ENCODE data around the gene DLGAP1.
A peak's percentile ranks its signal among the peaks of the same experiment; 100 is the strongest.

The DLGAP1 gene

DNA sequence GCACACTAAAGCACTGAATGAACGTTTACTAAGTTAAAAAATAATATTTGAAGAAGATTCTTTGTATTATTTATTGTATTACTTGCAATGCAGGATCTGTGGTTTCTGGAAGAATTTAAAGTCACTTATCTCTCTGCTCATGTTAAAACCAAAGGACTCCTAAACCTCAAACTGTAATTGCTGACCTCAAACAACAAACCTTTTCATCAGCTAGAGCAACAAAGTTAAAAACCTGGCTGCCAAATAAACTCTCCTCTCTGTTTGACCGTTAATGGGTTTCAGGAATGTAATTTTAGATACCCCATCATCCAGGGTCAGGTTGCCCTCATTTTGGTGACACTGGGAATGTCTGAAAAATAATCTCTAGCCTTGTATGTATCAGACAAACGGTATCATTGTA, 766.0 kb downstream of the DLGAP1 start:
- DNase-seq (ENCODE audit: low read depth) = no peak

DNA sequence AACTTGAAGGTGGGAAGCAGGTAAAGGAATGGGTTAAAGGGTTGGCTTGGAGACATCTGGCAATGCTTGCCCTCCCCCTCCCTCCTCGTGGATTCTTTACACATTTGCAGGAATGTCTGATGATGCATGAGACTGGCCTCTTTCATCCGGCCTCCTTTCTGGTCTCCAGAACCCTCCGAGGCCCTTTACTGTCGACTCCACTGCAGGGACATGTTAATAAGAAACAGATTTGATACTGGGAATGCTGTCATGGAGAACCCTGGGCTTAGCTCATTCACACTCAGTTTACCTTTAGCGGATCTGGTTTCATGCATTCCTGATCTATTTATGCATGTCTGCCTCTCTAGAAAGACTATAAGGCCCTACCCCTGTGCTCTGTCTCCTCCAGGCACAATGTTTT, 766.4 kb downstream of the DLGAP1 start:
- DNase-seq (ENCODE audit: low read depth) = no peak
- TF ChIP-seq, protein P1, sequence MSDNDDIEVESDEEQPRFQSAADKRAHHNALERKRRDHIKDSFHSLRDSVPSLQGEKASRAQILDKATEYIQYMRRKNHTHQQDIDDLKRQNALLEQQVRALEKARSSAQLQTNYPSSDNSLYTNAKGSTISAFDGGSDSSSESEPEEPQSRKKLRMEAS (IDR thresholded peaks at IDR 0.05; ENCODE audit: low read depth, low read length) = no peak
- TF ChIP-seq POLR2A (IDR thresholded peaks at IDR 0.05; ENCODE audit: extremely low read depth, insufficient read length) = no peak
- TF ChIP-seq, protein P2, sequence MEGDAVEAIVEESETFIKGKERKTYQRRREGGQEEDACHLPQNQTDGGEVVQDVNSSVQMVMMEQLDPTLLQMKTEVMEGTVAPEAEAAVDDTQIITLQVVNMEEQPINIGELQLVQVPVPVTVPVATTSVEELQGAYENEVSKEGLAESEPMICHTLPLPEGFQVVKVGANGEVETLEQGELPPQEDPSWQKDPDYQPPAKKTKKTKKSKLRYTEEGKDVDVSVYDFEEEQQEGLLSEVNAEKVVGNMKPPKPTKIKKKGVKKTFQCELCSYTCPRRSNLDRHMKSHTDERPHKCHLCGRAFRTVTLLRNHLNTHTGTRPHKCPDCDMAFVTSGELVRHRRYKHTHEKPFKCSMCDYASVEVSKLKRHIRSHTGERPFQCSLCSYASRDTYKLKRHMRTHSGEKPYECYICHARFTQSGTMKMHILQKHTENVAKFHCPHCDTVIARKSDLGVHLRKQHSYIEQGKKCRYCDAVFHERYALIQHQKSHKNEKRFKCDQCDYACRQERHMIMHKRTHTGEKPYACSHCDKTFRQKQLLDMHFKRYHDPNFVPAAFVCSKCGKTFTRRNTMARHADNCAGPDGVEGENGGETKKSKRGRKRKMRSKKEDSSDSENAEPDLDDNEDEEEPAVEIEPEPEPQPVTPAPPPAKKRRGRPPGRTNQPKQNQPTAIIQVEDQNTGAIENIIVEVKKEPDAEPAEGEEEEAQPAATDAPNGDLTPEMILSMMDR (IDR thresholded peaks at IDR 0.05; ENCODE audit: low read depth, low read length) = no peak
- TF ChIP-seq MYC (IDR thresholded peaks at IDR 0.05; ENCODE audit: low read depth, low read length) = no peak
- H3K4me3 ChIP-seq (ENCODE audit: low read depth, low read length) = no peak overlapping the region

More for the DNA sequence above, 766.0 kb downstream of the DLGAP1 start:
- H3K4me3 ChIP-seq (ENCODE audit: low read depth, low read length) = no peak overlapping the region
- TF ChIP-seq, protein P1 (IDR thresholded peaks at IDR 0.05; ENCODE audit: low read depth, low read length) = no peak
- TF ChIP-seq POLR2A (IDR thresholded peaks at IDR 0.05; ENCODE audit: extremely low read depth, insufficient read length) (no peak), MYC (IDR thresholded peaks at IDR 0.05; ENCODE audit: low read depth, low read length) (no peak)
- TF ChIP-seq, protein P2 (IDR thresholded peaks at IDR 0.05; ENCODE audit: low read depth, low read length) = no peak

DNA sequence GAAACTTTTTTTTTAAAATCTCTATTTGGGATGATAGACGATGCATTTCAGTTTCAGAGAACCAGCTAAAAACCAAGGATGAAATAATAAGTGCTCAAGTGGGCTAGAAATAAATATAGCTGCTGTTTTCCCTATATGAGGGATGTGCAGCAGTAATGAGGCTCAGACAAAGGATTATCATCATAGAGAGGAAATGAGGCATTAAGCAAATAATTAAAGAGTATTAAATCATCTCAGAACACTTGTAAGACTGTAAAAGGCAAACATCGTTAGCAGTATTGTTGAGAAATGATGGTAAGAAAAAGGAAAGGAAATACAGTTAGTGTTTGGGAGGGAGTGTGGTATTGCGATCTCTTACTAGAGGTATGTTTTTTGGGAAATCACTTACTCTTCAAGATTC, 771.6 kb downstream of the DLGAP1 start:
- TF ChIP-seq, protein P1 (IDR thresholded peaks at IDR 0.05; ENCODE audit: low read depth, low read length) = no peak
- TF ChIP-seq, protein P2 (IDR thresholded peaks at IDR 0.05; ENCODE audit: low read depth, low read length) = no peak
- TF ChIP-seq POLR2A (IDR thresholded peaks at IDR 0.05; ENCODE audit: extremely low read depth, insufficient read length) (no peak), MYC (IDR thresholded peaks at IDR 0.05; ENCODE audit: low read depth, low read length) (no peak)
- no peak for DNase-seq (ENCODE audit: low read depth)
- H3K4me3 ChIP-seq (ENCODE audit: low read depth, low read length) = no peak overlapping the region

DNA sequence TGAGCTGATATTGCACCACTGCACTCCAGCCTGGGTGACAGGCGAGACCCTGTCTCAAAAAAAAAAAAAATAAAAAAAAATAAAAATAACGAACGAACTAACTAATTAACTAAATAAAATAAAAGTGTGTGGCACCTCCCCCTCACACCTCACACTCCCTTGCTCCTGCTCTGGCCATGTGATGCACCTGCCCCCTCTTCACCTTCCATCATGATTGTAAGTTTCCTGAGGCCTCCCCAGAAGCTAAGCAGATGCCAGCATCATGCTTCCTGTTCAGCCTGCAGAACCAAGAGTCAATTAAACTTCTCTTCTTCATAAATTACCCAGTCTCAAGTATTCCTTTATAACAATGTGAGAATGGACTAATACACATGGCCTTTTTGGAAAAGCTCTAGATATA, 773.0 kb downstream of the DLGAP1 start:
- no peak for DNase-seq (ENCODE audit: low read depth)
- no peak overlapping the region for H3K4me3 ChIP-seq (ENCODE audit: low read depth, low read length)
- TF ChIP-seq MYC (IDR thresholded peaks at IDR 0.05; ENCODE audit: low read depth, low read length) (no peak), POLR2A (IDR thresholded peaks at IDR 0.05; ENCODE audit: extremely low read depth, insufficient read length) (no peak)
- TF ChIP-seq, protein P1 (IDR thresholded peaks at IDR 0.05; ENCODE audit: low read depth, low read length) = no peak
- TF ChIP-seq, protein P2 (IDR thresholded peaks at IDR 0.05; ENCODE audit: low read depth, low read length) = no peak

DNA sequence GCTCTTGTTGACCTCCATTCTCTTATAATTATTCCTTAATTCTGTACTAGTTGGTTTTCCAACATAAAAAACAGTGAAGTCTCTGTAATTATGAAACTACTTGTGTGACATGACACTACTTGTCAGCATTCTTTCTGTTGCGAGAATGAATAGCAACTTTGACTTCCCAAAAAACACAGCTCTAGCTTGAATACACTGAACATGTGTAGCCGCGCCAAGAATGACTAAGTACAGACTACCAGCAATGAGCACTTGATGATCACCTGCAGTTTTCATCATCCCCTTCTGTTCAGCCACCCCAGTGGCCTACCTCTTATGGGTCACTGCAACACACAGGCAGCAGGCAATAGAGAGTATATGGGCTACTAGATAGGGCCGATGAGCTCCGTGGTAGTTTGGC, 775.9 kb downstream of the DLGAP1 start:
- no peak for TF ChIP-seq MYC (IDR thresholded peaks at IDR 0.05; ENCODE audit: low read depth, low read length)
- TF ChIP-seq, protein P2 (IDR thresholded peaks at IDR 0.05; ENCODE audit: low read depth, low read length) = no peak
- TF ChIP-seq POLR2A (IDR thresholded peaks at IDR 0.05; ENCODE audit: extremely low read depth, insufficient read length) = no peak
- H3K4me3 ChIP-seq (ENCODE audit: low read depth, low read length) = no peak overlapping the region
- DNase-seq (ENCODE audit: low read depth) = no peak

DNA sequence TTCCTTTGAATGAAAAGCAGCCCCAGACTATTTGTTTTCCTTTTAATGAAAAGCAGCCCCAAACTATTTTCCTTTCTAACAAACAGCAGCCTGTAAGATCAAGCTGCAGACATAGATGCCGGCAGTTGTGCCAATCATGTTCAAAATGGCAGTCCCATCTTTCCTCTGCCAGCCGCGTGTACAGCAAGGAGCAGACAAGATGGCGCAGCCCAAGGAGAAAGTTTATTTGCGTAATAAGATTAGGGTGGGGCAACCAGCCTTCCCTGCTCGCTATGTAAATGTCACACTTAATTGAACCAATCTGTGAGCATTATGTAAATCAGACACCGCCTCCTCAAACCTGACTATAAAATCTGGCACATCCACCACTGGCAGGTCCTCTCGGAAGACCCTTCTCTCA, 779.1 kb downstream of the DLGAP1 start:
- TF ChIP-seq, protein P1 (IDR thresholded peaks at IDR 0.05; ENCODE audit: low read depth, low read length) = no peak
- TF ChIP-seq, protein P2 (IDR thresholded peaks at IDR 0.05; ENCODE audit: low read depth, low read length) = no peak
- TF ChIP-seq POLR2A (IDR thresholded peaks at IDR 0.05; ENCODE audit: extremely low read depth, insufficient read length) (no peak), MYC (IDR thresholded peaks at IDR 0.05; ENCODE audit: low read depth, low read length) (no peak)
- peak; percentile 4 for DNase-seq (ENCODE audit: low read depth)
- no peak overlapping the region for H3K4me3 ChIP-seq (ENCODE audit: low read depth, low read length)

Data from NB4 (cell line).